A549 (cell line): ENCODE data around the gene CCDC85C.

ENCODE experiments used
- CHD2 ChIP-seq: fragments of 150-350 bp; IDR thresholded peaks from 2 replicates; pipeline ENCODE4 v1.6.1; 2014; ENCODE audit warnings: low read length; ENCODE audit not compliant: partially characterized antibody
- CTCF ChIP-seq: fragments of >200 bp; sonication (Bioruptor Twin); formaldehyde crosslinking; IDR thresholded peaks from 3 replicates; pipeline ENCODE4 v1.5.1; 2016
- EP300 ChIP-seq, 2 experiments: fragments of >200 bp; sonication (Bioruptor Twin); formaldehyde crosslinking; IDR thresholded peaks; 2 replicates in 1 of 2; 3 replicates in 1 of 2; pipeline ENCODE4 v1.6.1; 2016 to 2017
- MAFK ChIP-seq: fragments of 450-650 bp; IDR thresholded peaks from 2 replicates; pipeline ENCODE4 v1.6.1; 2014; ENCODE audit not compliant: partially characterized antibody
- TFCP2L1 ChIP-seq: fragments of 250-450 bp; sonication (Bioruptor Pico); IDR thresholded peaks from 2 replicates; pipeline ENCODE4 v1.5.0; 2021; ENCODE audit warnings: mild to moderate bottlenecking
- USF2 ChIP-seq: fragments of 450-650 bp; IDR thresholded peaks from 2 replicates; pipeline ENCODE4 v1.6.1; 2014; ENCODE audit warnings: antibody characterized with exemption

GRCh38 chr14:99637624-99638023 lies 33.6 kb upstream of the CCDC85C start:
- no peak for TF ChIP-seq CHD2
- TF ChIP-seq TFCP2L1 (CRISPR knock-in tag): no peak
- no peak for TF ChIP-seq USF2
- TF ChIP-seq CTCF: no peak
- TF ChIP-seq MAFK: no peak
- TF ChIP-seq EP300 (IDR thresholded peaks at IDR 0.05): no peak
